OCI-LY7 (cell line): ENCODE results near the gene HCFC1. TPM values are rescaled to one million over a fixed set of nuclear protein-coding genes. Genes with fewer than 3 reads are reported as not detected.
A peak's percentile ranks its signal among the peaks of the same experiment; 100 is the strongest.

ENCODE experiments used
- BruUV-seq: library from RNA; stranded (reverse); fragments of 400-500 nt; replicated peaks from 2 replicates; lab custom pipeline; 2021; lab: Mats Ljungman, UMichigan
- CTCF ChIA-PET: fragments of 300-600 bp; sonication (Branson Sonifier 250); formaldehyde crosslinking; loops from one replicate; lab custom pipeline; 2022; ENCODE audit warnings: antibody characterized with exemption; ENCODE audit not compliant: unreplicated experiment; lab: Charles Lee
- POLR2A ChIA-PET: fragments of 300-600 bp; sonication (Branson Sonifier 250); formaldehyde crosslinking; loops from one replicate; lab custom pipeline; 2022; ENCODE audit warnings: antibody characterized with exemption; lab: Charles Lee
- DNase-seq: peaks from one replicate; pipeline ENCODE4 v3.0.0-alpha.2; 2015; ENCODE audit warnings: low spot score
- H2AFZ ChIP-seq: fragments of 200-600 bp; sonication (generic), shearing (Covaris generic); 2 replicates; pipeline ENCODE4 v1.6.1; 2014; ENCODE audit warnings: mild to moderate bottlenecking, antibody characterized with exemption, low read length, moderate library complexity
- H3K27ac ChIP-seq: fragments of 200-600 bp; sonication (generic); 2 replicates; pipeline ENCODE4 v1.5.1; 2014; ENCODE audit warnings: mixed run types, low read depth, mild to moderate bottlenecking, moderate library complexity, low read length, inconsistent platforms; ENCODE audit not compliant: poor library complexity, severe bottlenecking
- H3K36me3 ChIP-seq: fragments of 200-600 bp; sonication (generic); 2 replicates; pipeline ENCODE4 v1.6.1; 2014; ENCODE audit warnings: mild to moderate bottlenecking, antibody characterized with exemption, low read length, moderate library complexity, mixed read lengths; ENCODE audit not compliant: insufficient read depth
- H3K4me1 ChIP-seq: fragments of 200-600 bp; sonication (generic); 2 replicates; pipeline ENCODE4 v1.5.1; 2014; ENCODE audit warnings: mild to moderate bottlenecking, low read length; ENCODE audit not compliant: insufficient read depth, poor library complexity, severe bottlenecking
- H3K4me2 ChIP-seq: fragments of 200-600 bp; sonication (generic); 2 replicates; pipeline ENCODE4 v1.6.1; 2014; ENCODE audit warnings: mild to moderate bottlenecking, low read length
- H3K4me3 ChIP-seq: fragments of 200-600 bp; sonication (generic); 2 replicates; pipeline ENCODE4 v1.5.1; 2014; ENCODE audit warnings: mild to moderate bottlenecking, low read depth, low read length; ENCODE audit not compliant: poor library complexity, severe bottlenecking
- H3K79me2 ChIP-seq: fragments of 200-600 bp; sonication (generic); 2 replicates; pipeline ENCODE4 v1.6.1; 2016; ENCODE audit warnings: low read depth, mild to moderate bottlenecking, low read length, moderate library complexity, mixed read lengths; ENCODE audit not compliant: insufficient read depth
- H3K9me2 ChIP-seq: fragments of 200-600 bp; sonication (generic); 2 replicates; pipeline ENCODE4 v1.6.1; 2016; ENCODE audit warnings: mild to moderate bottlenecking, low read length, mixed read lengths; ENCODE audit not compliant: insufficient read depth
- H3K9me3 ChIP-seq: fragments of 200-600 bp; sonication (generic); 2 replicates; pipeline ENCODE4 v1.6.1; 2014; ENCODE audit warnings: mild to moderate bottlenecking, mixed run types, low read length, mixed read lengths
- H4K20me1 ChIP-seq: fragments of 200-600 bp; sonication (generic); 2 replicates; pipeline ENCODE4 v1.6.1; 2014; ENCODE audit warnings: mild to moderate bottlenecking, antibody characterized with exemption, low read length, moderate library complexity, mixed read lengths; ENCODE audit not compliant: insufficient read depth
- EZH2phosphoT487 ChIP-seq: fragments of 200-600 bp; sonication (generic); IDR thresholded peaks from 2 replicates; pipeline ENCODE4 v1.6.1; 2018; ENCODE audit warnings: low read depth, borderline replicate concordance, mild to moderate bottlenecking, mixed run types, antibody characterized with exemption, low read length, moderate library complexity, mixed read lengths
- intact Hi-C: fragments of 100-400 bp; cut with micrococcal nuclease; formaldehyde crosslinking; loops from one replicate; pipeline ENCODE4 v1.10.0; 2022; ENCODE audit not compliant: unreplicated experiment
- total RNA-seq, 2 experiments: library from RNA; depleted of rRNA in 1 of 2; stranded (reverse); fragments of >200 nt in 1 of 2; shearing (Covaris generic) in 1 of 2; gene quantifications; 2 replicates each; pipeline ENCODE4 v1.2.3, GENCODE V29; 2014 to 2022
- TF ChIP-seq, protein P1 (sequence below): fragments of 200-600 bp; sonication (generic); conservative IDR thresholded peaks from 2 replicates; pipeline ENCODE4 v1.5.1; 2014; ENCODE audit warnings: mild to moderate bottlenecking, antibody characterized with exemption, low read length, moderate library complexity, mixed read lengths

HCFC1 gene
- total RNA-seq, 2 experiments from 2014 or later = 64.2 to 134 TPM

DNA sequence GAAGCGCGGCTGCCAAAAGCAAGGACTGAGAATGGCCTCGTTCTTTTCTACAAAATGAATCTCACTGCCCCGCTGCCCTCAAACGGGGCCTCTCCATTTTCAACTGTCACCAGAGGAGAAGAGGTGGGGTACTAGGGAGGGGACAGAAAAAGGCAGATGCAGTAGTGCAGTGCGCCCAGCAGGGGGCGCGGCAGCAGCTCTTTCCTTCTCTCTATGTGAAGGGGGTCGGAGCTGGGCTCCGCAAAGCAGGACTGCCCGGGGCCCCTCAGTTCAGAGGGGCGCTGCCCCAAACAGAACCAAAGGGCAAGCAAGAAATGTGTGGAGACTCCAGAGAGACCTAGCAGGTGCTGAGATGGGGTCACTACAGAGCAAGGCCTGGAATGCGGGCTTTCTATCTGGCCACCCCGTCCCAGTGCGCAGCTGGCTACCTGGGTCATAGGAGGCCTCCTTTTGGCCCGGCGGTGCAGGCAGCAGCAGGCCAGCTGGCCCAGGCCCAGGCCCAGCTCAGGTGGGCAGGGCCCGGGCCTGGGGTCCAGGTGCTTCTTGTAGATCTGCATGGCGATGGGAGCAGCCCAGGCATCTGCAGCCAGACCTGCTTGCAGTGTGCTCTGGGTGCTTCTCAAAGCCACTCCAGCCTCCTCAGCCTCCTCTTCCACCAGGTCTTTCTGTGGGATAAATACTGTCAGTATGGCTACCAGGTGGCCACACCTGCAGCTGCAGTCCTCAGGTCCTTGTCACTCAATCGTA is 42.2 kb upstream of the HCFC1 start:
- no peak overlapping the region for H3K4me2 ChIP-seq
- H4K20me1 ChIP-seq = no peaks in the 10 kb centered on the region
- intact Hi-C loops = no loop called here
- no peaks in the 10 kb centered on the region for H3K9me3 ChIP-seq
- peaks cover 77% of the 10 kb centered on the region for H3K36me3 ChIP-seq
- ChIA-PET POLR2A (interaction anchor here (1.2 kb wide), 1 partner anchor 87 kb away, joined by 3 read pairs; the partner anchor contains the start of gene ARHGAP4), CTCF (no interaction called here)
- H3K79me2 ChIP-seq = no peaks in the 10 kb centered on the region; the same call in 1 of the 2 replicates
- BruUV-seq = no TSS peak
- no peak overlapping the region for H3K27ac ChIP-seq
- no peak overlapping the region for H2AFZ ChIP-seq
- no peaks in the 10 kb centered on the region for H3K9me2 ChIP-seq
- H3K4me3 ChIP-seq = no peak overlapping the region
- H3K4me1 ChIP-seq = peaks cover 8% of the 10 kb centered on the region
- DNase-seq = peak; percentile 52
- no peak for TF ChIP-seq EZH2phosphoT487
- TF ChIP-seq, protein P1, sequence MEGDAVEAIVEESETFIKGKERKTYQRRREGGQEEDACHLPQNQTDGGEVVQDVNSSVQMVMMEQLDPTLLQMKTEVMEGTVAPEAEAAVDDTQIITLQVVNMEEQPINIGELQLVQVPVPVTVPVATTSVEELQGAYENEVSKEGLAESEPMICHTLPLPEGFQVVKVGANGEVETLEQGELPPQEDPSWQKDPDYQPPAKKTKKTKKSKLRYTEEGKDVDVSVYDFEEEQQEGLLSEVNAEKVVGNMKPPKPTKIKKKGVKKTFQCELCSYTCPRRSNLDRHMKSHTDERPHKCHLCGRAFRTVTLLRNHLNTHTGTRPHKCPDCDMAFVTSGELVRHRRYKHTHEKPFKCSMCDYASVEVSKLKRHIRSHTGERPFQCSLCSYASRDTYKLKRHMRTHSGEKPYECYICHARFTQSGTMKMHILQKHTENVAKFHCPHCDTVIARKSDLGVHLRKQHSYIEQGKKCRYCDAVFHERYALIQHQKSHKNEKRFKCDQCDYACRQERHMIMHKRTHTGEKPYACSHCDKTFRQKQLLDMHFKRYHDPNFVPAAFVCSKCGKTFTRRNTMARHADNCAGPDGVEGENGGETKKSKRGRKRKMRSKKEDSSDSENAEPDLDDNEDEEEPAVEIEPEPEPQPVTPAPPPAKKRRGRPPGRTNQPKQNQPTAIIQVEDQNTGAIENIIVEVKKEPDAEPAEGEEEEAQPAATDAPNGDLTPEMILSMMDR = peak; percentile 82

DNA sequence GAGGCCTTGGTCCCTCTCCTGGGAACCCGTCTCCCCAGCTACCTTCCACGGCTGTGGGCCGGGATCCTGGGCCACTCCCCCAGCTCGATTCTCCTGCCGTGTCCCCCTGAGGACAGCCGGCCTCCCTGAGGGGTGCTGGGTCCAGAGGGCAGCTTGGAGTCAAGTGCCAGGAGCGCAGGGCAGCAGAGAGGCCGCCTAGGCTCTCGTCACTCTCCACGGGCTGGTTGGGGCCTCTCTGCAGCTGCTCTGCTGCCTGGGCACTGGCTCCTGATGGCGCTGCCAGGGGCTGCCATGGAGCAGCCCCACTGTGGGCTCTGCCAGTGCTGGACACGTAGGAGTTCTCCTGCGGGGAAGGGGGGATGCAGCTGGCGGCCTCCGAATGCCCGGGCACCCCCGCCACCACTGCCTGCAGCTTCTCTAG is 41.4 kb upstream of the HCFC1 start:
- no peak overlapping the region for H2AFZ ChIP-seq
- TF ChIP-seq EZH2phosphoT487 = no peak
- TF ChIP-seq, protein P1 = no peak
- BruUV-seq = no TSS peak
- no peak overlapping the region for H3K4me2 ChIP-seq
- H3K36me3 ChIP-seq = peaks cover 77% of the 10 kb centered on the region
- H4K20me1 ChIP-seq = no peaks in the 10 kb centered on the region
- CTCF ChIA-PET = no interaction called here
- no peak overlapping the region for H3K4me3 ChIP-seq
- POLR2A ChIA-PET = interaction anchor here (1.2 kb wide), 1 partner anchor 86 kb away, joined by 3 read pairs; the partner anchor contains the start of gene ARHGAP4
- no peaks in the 10 kb centered on the region for H3K79me2 ChIP-seq
- no peak for DNase-seq
- no peak overlapping the region for H3K27ac ChIP-seq
- no peaks in the 10 kb centered on the region for H3K9me2 ChIP-seq
- H3K9me3 ChIP-seq = no peaks in the 10 kb centered on the region
- intact Hi-C loops = no loop called here
- peaks cover 11% of the 10 kb centered on the region for H3K4me1 ChIP-seq
